DND-41 (cell line): ENCODE results near the gene CALHM6.

ENCODE experiments used
- EZH2 ChIP-seq: IDR thresholded peaks from 3 replicates; pipeline ENCODE4 v1.6.1; 2012; ENCODE audit warnings: borderline replicate concordance, low read depth, mild to moderate bottlenecking, moderate library complexity, low read length, inconsistent platforms; ENCODE audit not compliant: severe bottlenecking
- TF ChIP-seq, protein P1 (sequence below): IDR thresholded peaks from 2 replicates; pipeline ENCODE4 v1.5.1; 2012; ENCODE audit warnings: borderline replicate concordance, low read length, moderate library complexity, mild to moderate bottlenecking; ENCODE audit not compliant: poor library complexity, severe bottlenecking; ENCODE audit errors: extremely low read depth

GRCh38 chr6:116512111-116512559 is 51.0 kb downstream of the CALHM6 start:
- TF ChIP-seq, protein P1, sequence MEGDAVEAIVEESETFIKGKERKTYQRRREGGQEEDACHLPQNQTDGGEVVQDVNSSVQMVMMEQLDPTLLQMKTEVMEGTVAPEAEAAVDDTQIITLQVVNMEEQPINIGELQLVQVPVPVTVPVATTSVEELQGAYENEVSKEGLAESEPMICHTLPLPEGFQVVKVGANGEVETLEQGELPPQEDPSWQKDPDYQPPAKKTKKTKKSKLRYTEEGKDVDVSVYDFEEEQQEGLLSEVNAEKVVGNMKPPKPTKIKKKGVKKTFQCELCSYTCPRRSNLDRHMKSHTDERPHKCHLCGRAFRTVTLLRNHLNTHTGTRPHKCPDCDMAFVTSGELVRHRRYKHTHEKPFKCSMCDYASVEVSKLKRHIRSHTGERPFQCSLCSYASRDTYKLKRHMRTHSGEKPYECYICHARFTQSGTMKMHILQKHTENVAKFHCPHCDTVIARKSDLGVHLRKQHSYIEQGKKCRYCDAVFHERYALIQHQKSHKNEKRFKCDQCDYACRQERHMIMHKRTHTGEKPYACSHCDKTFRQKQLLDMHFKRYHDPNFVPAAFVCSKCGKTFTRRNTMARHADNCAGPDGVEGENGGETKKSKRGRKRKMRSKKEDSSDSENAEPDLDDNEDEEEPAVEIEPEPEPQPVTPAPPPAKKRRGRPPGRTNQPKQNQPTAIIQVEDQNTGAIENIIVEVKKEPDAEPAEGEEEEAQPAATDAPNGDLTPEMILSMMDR: no peak
- TF ChIP-seq EZH2: no peak
